IPS-15b (cell line): ENCODE data around the gene SLC27A4.

Experiments
- H3K27me3 ChIP-seq: one replicate; pipeline ENCODE4 v1.6.1; 2013; ENCODE audit warnings: low read length; ENCODE audit not compliant: control insufficient read depth, insufficient read depth
- H3K36me3 ChIP-seq: one replicate; pipeline ENCODE4 v1.6.1; 2013; ENCODE audit warnings: low read length; ENCODE audit not compliant: control insufficient read depth, insufficient read depth
- H3K4me1 ChIP-seq: one replicate; pipeline ENCODE4 v1.6.1; 2013; ENCODE audit warnings: mild to moderate bottlenecking, low read length; ENCODE audit not compliant: control insufficient read depth, insufficient read depth
- H3K4me3 ChIP-seq: one replicate; pipeline ENCODE4 v1.5.1; 2013; ENCODE audit warnings: low read depth, low read length
- H3K9ac ChIP-seq: one replicate; pipeline ENCODE4 v1.6.1; 2013; ENCODE audit warnings: low read depth, mild to moderate bottlenecking, low read length
- H3K9me3 ChIP-seq: one replicate; pipeline ENCODE4 v1.6.1; 2013; ENCODE audit warnings: mild to moderate bottlenecking, low read length; ENCODE audit not compliant: control insufficient read depth, insufficient read depth

SLC27A4 gene

GRCh38 chr9:128399861-128400260 lies 59.5 kb downstream of the SLC27A4 start:
- Histone ChIP-seq H3K36me3 (no peaks in the 10 kb centered on the region), H3K9ac (no peak overlapping the region), H3K4me1 (peaks cover 9% of the 10 kb centered on the region), H3K27me3 (peaks cover 95% of the 10 kb centered on the region), H3K9me3 (no peaks in the 10 kb centered on the region), H3K4me3 (no peak overlapping the region)

DNA sequence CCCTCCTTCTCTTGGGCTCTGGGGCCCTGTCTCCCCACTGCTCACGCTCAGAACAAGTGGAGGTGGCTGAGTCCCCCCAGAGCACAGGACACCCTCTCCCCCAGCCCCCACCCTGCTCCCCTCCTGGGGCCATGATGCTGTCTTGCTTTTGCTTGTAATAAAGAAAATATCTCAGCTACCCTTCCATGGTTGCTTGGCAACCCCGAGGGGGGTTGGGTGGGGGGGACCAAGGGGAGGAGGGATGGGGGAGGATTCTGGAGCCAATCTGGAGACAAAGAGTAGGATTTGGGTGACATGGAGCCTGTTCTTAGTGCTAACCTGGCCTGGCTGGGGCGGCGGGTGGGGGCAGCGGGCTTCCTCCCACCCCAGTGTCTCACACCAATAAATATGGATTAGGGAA lies 64.2 kb downstream of the SLC27A4 start:
- no peak overlapping the region for H3K9ac ChIP-seq
- H3K36me3 ChIP-seq = no peaks in the 10 kb centered on the region
- no peaks in the 10 kb centered on the region for H3K9me3 ChIP-seq
- no peak overlapping the region for H3K4me3 ChIP-seq
- peaks cover 94% of the 10 kb centered on the region for H3K27me3 ChIP-seq
- peaks cover 16% of the 10 kb centered on the region for H3K4me1 ChIP-seq

GRCh38 chr9:128405077-128405779 lies 64.9 kb downstream of the SLC27A4 start:
- Histone ChIP-seq H3K4me3 (no peak overlapping the region), H3K36me3 (no peaks in the 10 kb centered on the region)

DNA sequence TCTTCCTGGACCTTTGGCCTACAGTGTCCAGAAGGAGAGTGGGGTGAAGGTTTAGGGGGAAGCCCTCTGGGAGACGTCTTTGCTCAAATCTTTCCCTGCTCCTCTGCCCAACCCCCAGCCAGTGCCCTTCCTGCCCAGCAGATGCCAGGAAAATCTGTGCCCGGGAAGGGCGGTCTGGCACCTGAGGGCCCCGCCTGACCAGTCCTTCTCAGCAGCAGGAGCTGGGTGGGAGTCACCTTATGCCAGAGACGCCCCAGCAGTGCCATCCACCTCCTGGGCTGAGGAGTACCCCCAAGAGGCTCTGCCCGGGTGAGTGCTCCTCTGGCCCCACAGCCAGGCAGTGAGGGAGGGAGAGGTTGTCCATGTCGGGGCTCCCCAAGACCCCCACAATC lies 65.4 kb downstream of the SLC27A4 start:
- no peaks in the 10 kb centered on the region for H3K36me3 ChIP-seq
- peaks cover 19% of the 10 kb centered on the region for H3K4me1 ChIP-seq
- H3K9me3 ChIP-seq = no peaks in the 10 kb centered on the region
- H3K4me3 ChIP-seq = no peak overlapping the region
- H3K9ac ChIP-seq = no peak overlapping the region
- H3K27me3 ChIP-seq = peaks cover 94% of the 10 kb centered on the region

More at GRCh38 chr9:128405077-128405779, 64.9 kb downstream of the SLC27A4 start:
- Histone ChIP-seq H3K27me3 (peaks cover 94% of the 10 kb centered on the region), H3K9ac (no peak overlapping the region), H3K9me3 (no peaks in the 10 kb centered on the region), H3K4me1 (peaks cover 19% of the 10 kb centered on the region)

GRCh38 chr9:128406848-128407391 lies 66.6 kb downstream of the SLC27A4 start:
- no peak overlapping the region for H3K9ac ChIP-seq
- H3K36me3 ChIP-seq = no peaks in the 10 kb centered on the region
- H3K27me3 ChIP-seq = peaks cover 96% of the 10 kb centered on the region
- no peak overlapping the region for H3K4me3 ChIP-seq
- H3K4me1 ChIP-seq = peaks cover 19% of the 10 kb centered on the region
- H3K9me3 ChIP-seq = no peaks in the 10 kb centered on the region

- Histone ChIP-seq H3K4me1 (peaks cover 21% of the 10 kb centered on the region), H3K9ac (no peak overlapping the region), H3K36me3 (no peaks in the 10 kb centered on the region), H3K4me3 (peak overlapping the region; percentile 6), H3K9me3 (no peaks in the 10 kb centered on the region), H3K27me3 (peaks cover 89% of the 10 kb centered on the region)
These were observed 68.7 kb downstream of the SLC27A4 start for GRCh38 chr9:128408963-128409431.

- peaks cover 21% of the 10 kb centered on the region for H3K4me1 ChIP-seq
- no peaks in the 10 kb centered on the region for H3K9me3 ChIP-seq
- H3K4me3 ChIP-seq = no peak overlapping the region
- no peaks in the 10 kb centered on the region for H3K36me3 ChIP-seq
- peaks cover 89% of the 10 kb centered on the region for H3K27me3 ChIP-seq
- H3K9ac ChIP-seq = no peak overlapping the region
These were observed 69.1 kb downstream of the SLC27A4 start for GRCh38 chr9:128409450-128409849.

GRCh38 chr9:128409978-128410377 lies 69.7 kb downstream of the SLC27A4 start:
- peaks cover 21% of the 10 kb centered on the region for H3K4me1 ChIP-seq
- no peaks in the 10 kb centered on the region for H3K9me3 ChIP-seq
- no peak overlapping the region for H3K4me3 ChIP-seq
- no peak overlapping the region for H3K9ac ChIP-seq
- H3K27me3 ChIP-seq = peaks cover 91% of the 10 kb centered on the region
- no peaks in the 10 kb centered on the region for H3K36me3 ChIP-seq
